Measurements from ENCODE around the gene MACF1.
A peak's percentile ranks its signal among the peaks of the same experiment; 100 is the strongest.

Gene MACF1

DNA sequence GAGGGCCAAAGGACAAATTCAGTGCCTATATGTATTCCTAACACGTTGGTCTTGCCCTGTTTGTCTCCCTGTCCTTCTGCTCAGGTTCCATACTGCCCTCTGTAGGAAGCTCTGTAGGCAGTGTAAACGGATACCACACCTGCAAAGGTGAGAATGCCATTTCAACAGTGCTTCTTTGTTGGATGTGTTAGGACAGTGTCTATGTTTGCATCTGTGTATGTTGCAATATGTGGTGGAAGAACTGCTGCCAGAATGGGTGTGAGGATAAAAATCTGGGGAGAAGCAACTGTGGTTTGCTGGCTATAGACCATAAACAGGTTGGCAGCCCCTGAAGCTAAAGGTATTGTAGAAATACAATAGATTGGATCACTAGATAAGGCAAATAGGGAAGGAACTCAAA is 173.9 kb downstream of the MACF1 start:
- DNase-seq, result peak; percentile 15 to 53
- Histone ChIP-seq H3K79me1 (ENCODE audit: low read length) (no peaks in the 10 kb centered on the region), H3K4me2 (ENCODE audit: low read length) (no peak overlapping the region), H2BK120ac (ENCODE audit: insufficient read depth, low read length, poor library complexity) (no peak overlapping the region), H3K4ac (ENCODE audit: low read depth, low read length) (no peak overlapping the region), H3K4me3 (ENCODE audit: low read depth, low read length) (no peak overlapping the region), H3K18ac (ENCODE audit: low read length) (no peak overlapping the region), H4K91ac (ENCODE audit: low read depth, low read length) (no peak overlapping the region), H2BK5ac (ENCODE audit: low read depth, low read length, poor library complexity) (no peak overlapping the region), H3K14ac (ENCODE audit: low read length) (no peak overlapping the region), H3K36me3 (ENCODE audit: control insufficient read depth in 1 of 2, insufficient read depth in 2 of 2, low read length in 2 of 2) (peaks cover 23 to 27% of the 10 kb centered on the region in 2 experiments), H4K8ac (ENCODE audit: low read depth, low read length) (no peak overlapping the region), H3K27ac (ENCODE audit: low read depth, low read length) (no peak overlapping the region), H3K79me2 (ENCODE audit: control insufficient read depth, insufficient read depth, low read length, poor library complexity) (no peaks in the 10 kb centered on the region), H3K9ac (ENCODE audit: low read length) (no peak overlapping the region), H2AK5ac (ENCODE audit: low read length) (no peak overlapping the region), H3K4me1 (ENCODE audit: control insufficient read depth in 1 of 2, insufficient read depth in 2 of 2, low read length in 2 of 2) (no peaks in the 10 kb centered on the region), H3K9me3 (ENCODE audit: insufficient read depth, low read depth, low read length) (no peaks in the 10 kb centered on the region), H3K27me3 (ENCODE audit: insufficient read depth, low read length) (no peaks in the 10 kb centered on the region), H2BK12ac (ENCODE audit: low read length) (no peak overlapping the region), H3K23ac (ENCODE audit: low read length) (no peak overlapping the region), H2AFZ (ENCODE audit: insufficient read depth, low read length, poor library complexity) (no peak overlapping the region), H4K12ac (ENCODE audit: low read depth, low read length) (no peak overlapping the region)
- WGBS (ENCODE audit: extremely low coverage, insufficient coverage, insufficient read length), result no CpG with 5 or more reads among the region's 2 CpGs

DNA sequence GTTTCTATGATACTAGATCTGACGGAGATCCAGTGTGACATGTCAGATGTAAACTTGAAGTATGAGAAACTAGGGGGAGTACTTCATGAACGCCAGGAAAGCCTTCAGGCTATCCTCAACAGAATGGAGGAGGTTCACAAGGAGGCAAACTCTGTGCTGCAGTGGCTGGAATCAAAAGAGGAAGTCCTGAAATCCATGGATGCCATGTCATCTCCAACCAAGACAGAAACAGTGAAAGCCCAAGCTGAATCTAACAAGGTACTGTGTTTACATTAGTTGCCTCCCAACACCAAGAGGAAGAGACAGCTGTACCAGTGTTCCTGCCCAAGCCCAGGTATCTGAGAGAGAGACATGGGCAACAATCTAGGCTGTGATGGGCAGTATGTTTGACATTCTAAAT is 174.7 kb downstream of the MACF1 start:
- no peak for DNase-seq
- H2AK5ac ChIP-seq (ENCODE audit: low read length), result no peak overlapping the region
- no peak overlapping the region for H2BK120ac ChIP-seq (ENCODE audit: insufficient read depth, low read length, poor library complexity)
- no peaks in the 10 kb centered on the region for H3K79me1 ChIP-seq (ENCODE audit: low read length)
- H3K27me3 ChIP-seq (ENCODE audit: insufficient read depth, low read length), result no peaks in the 10 kb centered on the region
- no peak overlapping the region for H4K8ac ChIP-seq (ENCODE audit: low read depth, low read length)
- peaks cover 22 to 23% of the 10 kb centered on the region in 2 experiments for H3K36me3 ChIP-seq (ENCODE audit: control insufficient read depth in 1 of 2, insufficient read depth in 2 of 2, low read length in 2 of 2)
- no peak overlapping the region for H3K4ac ChIP-seq (ENCODE audit: low read depth, low read length)
- no peak overlapping the region for H3K4me3 ChIP-seq (ENCODE audit: low read depth, low read length)
- H3K4me1 ChIP-seq (ENCODE audit: control insufficient read depth in 1 of 2, insufficient read depth in 2 of 2, low read length in 2 of 2), result no peaks in the 10 kb centered on the region
- no peak overlapping the region for H4K91ac ChIP-seq (ENCODE audit: low read depth, low read length)
- no peak overlapping the region for H3K18ac ChIP-seq (ENCODE audit: low read length)
- no peak overlapping the region for H2AFZ ChIP-seq (ENCODE audit: insufficient read depth, low read length, poor library complexity)
- no peak overlapping the region for H3K27ac ChIP-seq (ENCODE audit: low read depth, low read length)
- no peak overlapping the region for H3K14ac ChIP-seq (ENCODE audit: low read length)
- no peak overlapping the region for H2BK12ac ChIP-seq (ENCODE audit: low read length)
- WGBS (ENCODE audit: extremely low coverage, insufficient coverage, insufficient read length), result no CpG with 5 or more reads among the region's 2 CpGs
- H3K9ac ChIP-seq (ENCODE audit: low read length), result no peak overlapping the region
- no peak overlapping the region for H4K12ac ChIP-seq (ENCODE audit: low read depth, low read length)
- no peak overlapping the region for H3K4me2 ChIP-seq (ENCODE audit: low read length)
- H3K79me2 ChIP-seq (ENCODE audit: control insufficient read depth, insufficient read depth, low read length, poor library complexity), result no peaks in the 10 kb centered on the region
- H3K23ac ChIP-seq (ENCODE audit: low read length), result no peak overlapping the region
- H2BK5ac ChIP-seq (ENCODE audit: low read depth, low read length, poor library complexity), result no peak overlapping the region
- no peaks in the 10 kb centered on the region for H3K9me3 ChIP-seq (ENCODE audit: insufficient read depth, low read depth, low read length)

GRCh38 chr1:39380036-39380435 is 175.5 kb downstream of the MACF1 start:
- Histone ChIP-seq H2AFZ (ENCODE audit: insufficient read depth, low read length, poor library complexity) (no peak overlapping the region), H3K4ac (ENCODE audit: low read depth, low read length) (no peak overlapping the region), H3K36me3 (ENCODE audit: control insufficient read depth in 1 of 2, insufficient read depth in 2 of 2, low read length in 2 of 2) (peaks cover 24 to 25% of the 10 kb centered on the region in 2 experiments), H4K12ac (ENCODE audit: low read depth, low read length) (no peak overlapping the region), H3K4me3 (ENCODE audit: low read depth, low read length) (no peak overlapping the region), H3K27me3 (ENCODE audit: insufficient read depth, low read length) (no peaks in the 10 kb centered on the region), H3K14ac (ENCODE audit: low read length) (no peak overlapping the region), H3K27ac (ENCODE audit: low read depth, low read length) (no peak overlapping the region), H4K8ac (ENCODE audit: low read depth, low read length) (no peak overlapping the region), H3K9me3 (ENCODE audit: insufficient read depth, low read depth, low read length) (no peaks in the 10 kb centered on the region), H3K4me2 (ENCODE audit: low read length) (no peak overlapping the region), H3K4me1 (ENCODE audit: control insufficient read depth in 1 of 2, insufficient read depth in 2 of 2, low read length in 2 of 2) (no peaks in the 10 kb centered on the region), H3K18ac (ENCODE audit: low read length) (no peak overlapping the region), H2BK120ac (ENCODE audit: insufficient read depth, low read length, poor library complexity) (no peak overlapping the region), H3K79me1 (ENCODE audit: low read length) (no peaks in the 10 kb centered on the region), H2BK5ac (ENCODE audit: low read depth, low read length, poor library complexity) (no peak overlapping the region), H2AK5ac (ENCODE audit: low read length) (no peak overlapping the region), H4K91ac (ENCODE audit: low read depth, low read length) (no peak overlapping the region), H3K23ac (ENCODE audit: low read length) (no peak overlapping the region), H3K9ac (ENCODE audit: low read length) (no peak overlapping the region), H3K79me2 (ENCODE audit: control insufficient read depth, insufficient read depth, low read length, poor library complexity) (no peaks in the 10 kb centered on the region), H2BK12ac (ENCODE audit: low read length) (no peak overlapping the region)
- no peak for DNase-seq

DNA sequence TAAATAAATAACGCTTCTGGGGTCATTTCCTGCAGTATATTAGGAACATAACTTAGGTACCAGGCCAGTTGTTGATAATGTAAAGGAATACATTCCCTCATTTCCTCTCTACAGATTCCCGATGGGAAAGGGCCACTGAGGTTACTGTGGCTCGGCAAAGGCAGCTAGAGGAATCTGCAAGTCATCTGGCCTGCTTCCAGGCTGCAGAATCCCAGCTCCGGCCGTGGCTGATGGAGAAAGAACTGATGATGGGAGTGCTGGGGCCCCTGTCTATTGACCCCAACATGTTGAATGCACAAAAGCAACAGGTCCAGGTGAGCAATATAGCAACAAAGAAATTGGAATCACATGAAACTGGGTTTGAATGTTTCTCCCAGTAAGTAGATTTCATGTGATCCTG is 177.3 kb downstream of the MACF1 start:
- no CpG with 5 or more reads among the region's 5 CpGs for WGBS (ENCODE audit: extremely low coverage, insufficient coverage, insufficient read length)
- H2BK5ac ChIP-seq (ENCODE audit: low read depth, low read length, poor library complexity), result no peak overlapping the region
- no peak overlapping the region for H3K27ac ChIP-seq (ENCODE audit: low read depth, low read length)

More for the DNA sequence above, 177.3 kb downstream of the MACF1 start:
- H2AK5ac ChIP-seq (ENCODE audit: low read length), result no peak overlapping the region
- H3K4me2 ChIP-seq (ENCODE audit: low read length), result no peak overlapping the region
- H3K4me1 ChIP-seq (ENCODE audit: control insufficient read depth in 1 of 2, insufficient read depth in 2 of 2, low read length in 2 of 2), result peaks cover 0 to 3% of the 10 kb centered on the region in 2 experiments
- H4K8ac ChIP-seq (ENCODE audit: low read depth, low read length), result no peak overlapping the region
- H3K79me1 ChIP-seq (ENCODE audit: low read length), result no peaks in the 10 kb centered on the region
- no peak for DNase-seq
- H3K9me3 ChIP-seq (ENCODE audit: insufficient read depth, low read depth, low read length), result no peaks in the 10 kb centered on the region
- no peak overlapping the region for H4K91ac ChIP-seq (ENCODE audit: low read depth, low read length)
- no peak overlapping the region for H2AFZ ChIP-seq (ENCODE audit: insufficient read depth, low read length, poor library complexity)
- peaks cover 30 to 33% of the 10 kb centered on the region in 2 experiments for H3K36me3 ChIP-seq (ENCODE audit: control insufficient read depth in 1 of 2, insufficient read depth in 2 of 2, low read length in 2 of 2)
- no peak overlapping the region for H3K4ac ChIP-seq (ENCODE audit: low read depth, low read length)
- H3K27me3 ChIP-seq (ENCODE audit: insufficient read depth, low read length), result no peaks in the 10 kb centered on the region
- H3K4me3 ChIP-seq (ENCODE audit: low read depth, low read length), result no peak overlapping the region
- no peak overlapping the region for H2BK120ac ChIP-seq (ENCODE audit: insufficient read depth, low read length, poor library complexity)
- H2BK12ac ChIP-seq (ENCODE audit: low read length), result no peak overlapping the region
- H3K23ac ChIP-seq (ENCODE audit: low read length), result no peak overlapping the region
- no peak overlapping the region for H3K14ac ChIP-seq (ENCODE audit: low read length)
- no peak overlapping the region for H4K12ac ChIP-seq (ENCODE audit: low read depth, low read length)
- no peak overlapping the region for H3K18ac ChIP-seq (ENCODE audit: low read length)
- no peaks in the 10 kb centered on the region for H3K79me2 ChIP-seq (ENCODE audit: control insufficient read depth, insufficient read depth, low read length, poor library complexity)
- H3K9ac ChIP-seq (ENCODE audit: low read length), result no peak overlapping the region
